ENCODE data around the gene ATP5MC2. TPM values are rescaled to one million over a fixed set of nuclear protein-coding genes. Genes with fewer than 3 reads are reported as not detected.

The ATP5MC2 gene
- total and polyA plus RNA-seq, 9 of the 15 experiments (the other 6 are each of a cell fraction or from before 2014, with no cell fraction given) = 314 to 1,208 (median 468) TPM

- FAIRE-seq (no peak), DNase-seq (ENCODE audit: extremely low read depth in 1 of 4, low spot score in 3 of 4) (no peak), ATAC-seq (no peak)
- H3K4me2 ChIP-seq (ENCODE audit: insufficient read depth, low read length) = no peak overlapping the region
- TF ChIP-seq SOX6 (IDR thresholded peaks at IDR 0.05) (no peak), FOS (IDR thresholded peaks at IDR 0.05; ENCODE audit: extremely low read depth, insufficient read length) (no peak), ZNF175 (CRISPR knock-in tag; IDR thresholded peaks at IDR 0.05; ENCODE audit: low read depth) (no peak), ZNF699 (CRISPR knock-in tag; IDR thresholded peaks at IDR 0.05; ENCODE audit: insufficient replicate concordance) (no peak), SETDB1 (IDR thresholded peaks at IDR 0.05; ENCODE audit: low read length) (no peak), SAP30 (IDR thresholded peaks at IDR 0.05; ENCODE audit: borderline replicate concordance, insufficient read depth, low read depth, low read length, poor library complexity, severe bottlenecking) (no peak), DLX4 (CRISPR knock-in tag; IDR thresholded peaks at IDR 0.05) (no peak), ADNP (tag; IDR thresholded peaks at IDR 0.05) (no peak), GABPA (tag; conservative IDR thresholded peaks at IDR 0.05; ENCODE audit: low read depth) (no peak), CHD1 (IDR thresholded peaks at IDR 0.05; ENCODE audit: low read length) (no peak)
- CTCF ChIA-PET (ENCODE audit: low intra/inter-chr PET ratio) = interaction anchor here (4.4 kb wide), 1 partner anchor 134 kb away, joined by 59 read pairs; no protein-coding TSS in a partner anchor
- in situ Hi-C loops (cut with MboI) = loop anchor here (5.0 kb wide), 1 partner anchor 135 kb away; no protein-coding TSS in a partner anchor
- peaks cover 27% of the 10 kb centered on the region for H3K79me2 ChIP-seq (ENCODE audit: control insufficient read depth, insufficient read depth, low read length)
- peaks cover 0 to 4% of the 10 kb centered on the region in 2 experiments; a peak in 2 of 5 replicates for H3K27me3 ChIP-seq (ENCODE audit: control insufficient read depth in 2 of 2, insufficient read depth in 2 of 2, low read length in 2 of 2)
- H3K4me3 ChIP-seq = no peak overlapping the region
- H3K27ac ChIP-seq (ENCODE audit: extremely low read depth, low read depth, low read length) = no peak overlapping the region
- no TSS peak for BruUV-seq (replicated peaks)
- intact Hi-C loops (cut with micrococcal nuclease) = loop anchor here (2.0 kb wide), 1 partner anchor 51 kb away; the partner anchor contains the start of gene ATF7
- peaks cover 22% of the 10 kb centered on the region for H3K36me3 ChIP-seq (ENCODE audit: control insufficient read depth, insufficient read depth, low read length)
- H2AFZ ChIP-seq (ENCODE audit: low read depth, low read length) = no peak overlapping the region
- no peaks in the 10 kb centered on the region for H3K9me1 ChIP-seq (ENCODE audit: control insufficient read depth, insufficient read depth, low read length)
- POLR2A ChIA-PET = interaction anchor here (0.7 to 2.8 kb wide), 9 partner anchors 9 to 135 kb away, joined by 3 to 14 read pairs (median 3); no protein-coding TSS in a partner anchor
- no peak overlapping the region; a peak in 1 of 4 replicates for H3K9ac ChIP-seq (ENCODE audit: insufficient read depth in 1 of 2, low read depth in 2 of 2, low read length in 2 of 2)
- H4K20me1 ChIP-seq (replicated peaks; ENCODE audit: control insufficient read depth, insufficient read depth, low read length) = no peaks in the 10 kb centered on the region
- H3K4me1 ChIP-seq (replicated peaks in 1 of 2; ENCODE audit: control insufficient read depth in 2 of 2, insufficient read depth in 2 of 2, low read length in 2 of 2) = peaks cover 8 to 9% of the 10 kb centered on the region in 2 experiments; a peak in 3 of 5 replicates
- no peaks in the 10 kb centered on the region for H3K9me3 ChIP-seq (replicated peaks; ENCODE audit: control insufficient read depth, insufficient read depth, low read depth, low read length)
- 19% methylated on average over 5 of the region's 5 CpGs for WGBS (ENCODE audit: insufficient coverage, low coverage, missing lambda C conversion rate)
These were observed 1.9 kb upstream of the ATP5MC2 start for GRCh38 chr12:53677800-53678148.

All from K562 (cell line).